Sigmoid colon (tissue), 4 donors: Measurements from ENCODE around the gene PDE6A.

Source experiments
- POLR2A ChIP-seq, 2 donors: fragments of 450-650 bp; IDR thresholded peaks; one replicate each; pipeline ENCODE4 v1.6.1; 2016; ENCODE audit warnings: antibody characterized with exemption in 2 of 2, mild to moderate bottlenecking in 2 of 2, moderate library complexity in 2 of 2
- POLR2AphosphoS5 ChIP-seq, 4 donors: sonication (generic); formaldehyde crosslinking; IDR thresholded peaks; one replicate each; pipeline ENCODE4 v1.6.1; 2017; ENCODE audit warnings: antibody characterized with exemption in 4 of 4
- TF ChIP-seq, protein P1 (sequence below), 4 experiments: fragments of 450-650 bp in 3 of 4; fragments of 200-600 bp in 1 of 4; IDR thresholded peaks; one replicate each; pipeline ENCODE4 v1.5.1; 2016 to 2019; ENCODE audit warnings: antibody characterized with exemption in 4 of 4, mild to moderate bottlenecking in 3 of 4, moderate library complexity in 2 of 4

- TF ChIP-seq, protein P1, sequence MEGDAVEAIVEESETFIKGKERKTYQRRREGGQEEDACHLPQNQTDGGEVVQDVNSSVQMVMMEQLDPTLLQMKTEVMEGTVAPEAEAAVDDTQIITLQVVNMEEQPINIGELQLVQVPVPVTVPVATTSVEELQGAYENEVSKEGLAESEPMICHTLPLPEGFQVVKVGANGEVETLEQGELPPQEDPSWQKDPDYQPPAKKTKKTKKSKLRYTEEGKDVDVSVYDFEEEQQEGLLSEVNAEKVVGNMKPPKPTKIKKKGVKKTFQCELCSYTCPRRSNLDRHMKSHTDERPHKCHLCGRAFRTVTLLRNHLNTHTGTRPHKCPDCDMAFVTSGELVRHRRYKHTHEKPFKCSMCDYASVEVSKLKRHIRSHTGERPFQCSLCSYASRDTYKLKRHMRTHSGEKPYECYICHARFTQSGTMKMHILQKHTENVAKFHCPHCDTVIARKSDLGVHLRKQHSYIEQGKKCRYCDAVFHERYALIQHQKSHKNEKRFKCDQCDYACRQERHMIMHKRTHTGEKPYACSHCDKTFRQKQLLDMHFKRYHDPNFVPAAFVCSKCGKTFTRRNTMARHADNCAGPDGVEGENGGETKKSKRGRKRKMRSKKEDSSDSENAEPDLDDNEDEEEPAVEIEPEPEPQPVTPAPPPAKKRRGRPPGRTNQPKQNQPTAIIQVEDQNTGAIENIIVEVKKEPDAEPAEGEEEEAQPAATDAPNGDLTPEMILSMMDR (IDR thresholded peaks at IDR 0.05): no peak
- TF ChIP-seq POLR2AphosphoS5 (IDR thresholded peaks at IDR 0.05) (no peak), POLR2A (IDR thresholded peaks at IDR 0.05) (no peak)
Observed at GRCh38 chr5:149936700-149937091, 7.9 kb downstream of the PDE6A start.
